Lung (tissue), 12 donors: Measurements from ENCODE around the gene FRRS1L. TPM values are rescaled to one million over a fixed set of nuclear protein-coding genes. Genes with fewer than 3 reads are reported as not detected.

Experiments
- ATAC-seq: fragments of 200-7000 bp; cut with Tn5 transposase; one replicate; pipeline ENCODE4 v1.9.1; 2020; ENCODE audit warnings: moderate number of reproducible peaks; ENCODE audit not compliant: insufficient read depth, low FRiP score
- DNase-seq, 3 donors: peaks; one replicate each; pipeline ENCODE4 v3.0.0-alpha.2; 2013 to 2017
- H3K27ac ChIP-seq, 2 donors: one replicate each; pipeline ENCODE4 v1.5.1; 2013; ENCODE audit warnings: mild to moderate bottlenecking in 2 of 2, moderate library complexity in 2 of 2, control low read depth in 1 of 2, inconsistent platforms in 1 of 2, low read depth in 1 of 2, low read length in 1 of 2
- H3K27me3 ChIP-seq, 3 donors: one replicate each; pipeline ENCODE4 v1.5.1; 2013; ENCODE audit warnings: low read length in 2 of 3; ENCODE audit not compliant: control insufficient read depth in 3 of 3, insufficient read depth in 3 of 3
- H3K36me3 ChIP-seq, 4 donors: one replicate each; pipeline ENCODE4 v1.5.1; 2013; ENCODE audit warnings: low read length in 4 of 4, mild to moderate bottlenecking in 1 of 4, moderate library complexity in 1 of 4; ENCODE audit not compliant: control insufficient read depth in 4 of 4, insufficient read depth in 4 of 4
- H3K4me1 ChIP-seq, 5 donors: one replicate each; pipeline ENCODE4 v1.5.1; 2013; ENCODE audit warnings: low read length in 5 of 5, mild to moderate bottlenecking in 2 of 5, moderate library complexity in 1 of 5; ENCODE audit not compliant: control insufficient read depth in 5 of 5, insufficient read depth in 5 of 5
- H3K4me3 ChIP-seq: one replicate; pipeline ENCODE4 v1.5.1; 2013; ENCODE audit warnings: mild to moderate bottlenecking, control low read depth, moderate library complexity
- H3K9ac ChIP-seq, 2 donors: one replicate each; pipeline ENCODE4 v1.5.1; 2013; ENCODE audit warnings: low read length in 2 of 2, control low read depth in 1 of 2; ENCODE audit not compliant: insufficient read depth in 1 of 2
- H3K9me3 ChIP-seq, 4 donors: one replicate each; pipeline ENCODE4 v1.5.1; 2013; ENCODE audit warnings: low read length in 3 of 4, mild to moderate bottlenecking in 1 of 4, moderate library complexity in 1 of 4; ENCODE audit not compliant: control insufficient read depth in 4 of 4, insufficient read depth in 3 of 4
- WGBS, 2 donors: extraction: QIAGEN DNeasy Blood & Tissue Kit; methylation state at CpG; one replicate each; pipeline ENCODE4 v1.1.7; 2013; 5-methylcytosine and 5-hydroxymethylcytosine counted together
- polyA plus RNA-seq, 2 donors: library from polyadenylated mRNA; stranded (reverse); fragments of 200-250 nt; gene quantifications; one replicate each; pipeline ENCODE4 v1.2.1, GENCODE V29; 2013
- total RNA-seq, 2 donors: library from RNA; depleted of rRNA in 1 of 2; stranded (reverse); fragments of >200 nt in 1 of 2; gene quantifications; one replicate each; pipeline ENCODE4 v1.2.1, GENCODE V29; 2014 to 2021
- TF ChIP-seq, protein P1 (sequence below): IDR thresholded peaks from 2 replicates; pipeline ENCODE4 v1.5.1; 2012; ENCODE audit warnings: mild to moderate bottlenecking; ENCODE audit errors: control extremely low read depth, extremely low read depth
- donor health status: control.
- donor health status: control.
- donor health status: Bipolar disorder and iron deficiency.
- donor health status: healthy.
- donor health status: DM: yes; HTN: yes; CAD: no.

Gene FRRS1L
- total and polyA plus RNA-seq, 4 donors, result under 0.01 to 1.2 (median 0.03) TPM; not detected in 1

DNA sequence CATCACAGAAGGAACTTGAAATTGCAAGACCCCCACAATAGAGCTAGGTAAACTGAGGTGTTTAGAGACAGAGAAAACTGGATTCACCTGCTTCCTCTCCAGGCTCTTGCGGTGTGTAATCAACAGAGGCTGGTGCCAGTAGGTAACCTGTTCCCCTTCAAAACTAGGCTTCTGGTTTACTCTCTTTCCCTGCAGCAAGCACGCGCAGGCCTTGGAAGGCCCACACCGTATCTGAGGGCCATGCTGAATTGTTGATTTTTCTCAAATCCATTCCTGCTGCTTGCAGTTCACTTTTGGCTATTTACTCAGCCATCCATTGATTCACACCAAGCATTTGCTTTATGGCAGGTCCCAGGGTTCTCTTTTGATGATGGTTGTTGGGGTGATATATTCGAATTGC, 667 bp upstream of the FRRS1L start:
- WGBS, 2 donors, result 92 to 94% methylated on average over 5 of the region's 5 CpGs
- H3K9ac ChIP-seq, result no peak overlapping the region
- H3K36me3 ChIP-seq, result no peaks in the 10 kb centered on the region
- no peaks in the 10 kb centered on the region for H3K4me1 ChIP-seq
- no peak for ATAC-seq
- peak in 1 of 3 donors; percentile 18 for DNase-seq
- peaks cover 0 to 4% (median 0%) of the 10 kb centered on the region in 4 donors for H3K9me3 ChIP-seq
- H3K27ac ChIP-seq, result no peak overlapping the region
- H3K27me3 ChIP-seq, result peaks cover 3 to 19% (median 7%) of the 10 kb centered on the region in 3 donors
- H3K4me3 ChIP-seq, result no peak overlapping the region
- TF ChIP-seq, protein P1, sequence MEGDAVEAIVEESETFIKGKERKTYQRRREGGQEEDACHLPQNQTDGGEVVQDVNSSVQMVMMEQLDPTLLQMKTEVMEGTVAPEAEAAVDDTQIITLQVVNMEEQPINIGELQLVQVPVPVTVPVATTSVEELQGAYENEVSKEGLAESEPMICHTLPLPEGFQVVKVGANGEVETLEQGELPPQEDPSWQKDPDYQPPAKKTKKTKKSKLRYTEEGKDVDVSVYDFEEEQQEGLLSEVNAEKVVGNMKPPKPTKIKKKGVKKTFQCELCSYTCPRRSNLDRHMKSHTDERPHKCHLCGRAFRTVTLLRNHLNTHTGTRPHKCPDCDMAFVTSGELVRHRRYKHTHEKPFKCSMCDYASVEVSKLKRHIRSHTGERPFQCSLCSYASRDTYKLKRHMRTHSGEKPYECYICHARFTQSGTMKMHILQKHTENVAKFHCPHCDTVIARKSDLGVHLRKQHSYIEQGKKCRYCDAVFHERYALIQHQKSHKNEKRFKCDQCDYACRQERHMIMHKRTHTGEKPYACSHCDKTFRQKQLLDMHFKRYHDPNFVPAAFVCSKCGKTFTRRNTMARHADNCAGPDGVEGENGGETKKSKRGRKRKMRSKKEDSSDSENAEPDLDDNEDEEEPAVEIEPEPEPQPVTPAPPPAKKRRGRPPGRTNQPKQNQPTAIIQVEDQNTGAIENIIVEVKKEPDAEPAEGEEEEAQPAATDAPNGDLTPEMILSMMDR, result no peak

DNA sequence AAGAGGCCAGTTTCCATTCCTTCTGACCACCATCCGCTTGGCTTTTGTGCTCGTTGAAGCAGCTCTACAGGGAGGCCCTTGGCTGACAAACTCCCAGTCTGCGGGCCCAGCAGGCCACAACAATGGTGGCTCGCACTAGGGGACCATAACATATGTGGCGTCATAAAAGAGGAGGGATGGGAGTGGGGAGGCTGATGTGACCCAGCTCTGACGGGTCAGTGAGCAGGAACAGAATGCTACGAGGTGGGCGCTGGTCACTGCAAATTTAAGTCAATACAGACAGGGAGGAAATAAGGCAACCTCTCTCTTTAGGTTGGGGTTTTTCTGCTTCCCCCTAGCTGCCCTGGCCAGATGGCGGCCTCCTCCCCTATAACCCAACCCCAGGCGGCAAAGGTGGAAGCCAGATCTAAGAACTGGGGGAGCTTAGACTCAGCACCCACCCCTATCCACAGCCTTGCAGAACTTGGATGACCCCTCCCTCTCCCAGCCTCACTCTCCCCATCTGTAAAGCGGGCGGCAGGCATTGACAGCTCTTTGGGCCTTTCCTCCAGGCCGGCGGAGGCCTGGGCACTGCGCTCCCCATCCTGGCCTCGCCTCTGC, 778 bp downstream of the FRRS1L start:
- no peak for DNase-seq
- no peak overlapping the region for H3K27ac ChIP-seq
- no peaks in the 10 kb centered on the region for H3K36me3 ChIP-seq
- WGBS, 2 donors, result 79 to 86% methylated on average over 16 of the region's 16 CpGs
- peaks cover 3 to 19% (median 7%) of the 10 kb centered on the region in 3 donors for H3K27me3 ChIP-seq
- peaks cover 0 to 4% (median 0%) of the 10 kb centered on the region in 4 donors for H3K9me3 ChIP-seq
- H3K9ac ChIP-seq, result no peak overlapping the region
- H3K4me1 ChIP-seq, result no peaks in the 10 kb centered on the region
- ATAC-seq, result no peak
- no peak overlapping the region for H3K4me3 ChIP-seq
- TF ChIP-seq, protein P1, result no peak

DNA sequence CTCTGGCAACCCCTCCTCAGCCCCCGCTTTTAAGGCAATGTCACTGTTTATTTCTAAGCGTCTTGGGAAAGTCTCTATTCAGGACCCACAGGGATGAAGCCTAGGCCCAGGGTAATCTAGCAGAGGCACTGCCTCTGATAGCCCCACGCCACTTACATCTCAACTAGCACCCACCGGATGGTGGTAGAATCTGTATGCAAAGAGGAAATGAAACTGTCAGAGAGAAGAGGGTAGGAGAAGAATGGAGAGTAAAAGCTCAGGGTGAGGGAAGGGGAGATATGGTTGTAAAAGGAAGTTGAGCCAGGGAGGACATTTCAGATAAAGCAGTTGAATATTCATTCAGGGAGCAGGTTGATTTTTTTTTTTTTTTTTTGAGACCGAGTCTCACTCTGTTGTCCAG, 3.0 kb downstream of the FRRS1L start:
- no peak for DNase-seq
- Histone ChIP-seq H3K27ac (no peak overlapping the region), H3K4me1 (no peaks in the 10 kb centered on the region), H3K4me3 (no peak overlapping the region), H3K9me3 (peaks cover 0 to 4% (median 0%) of the 10 kb centered on the region in 4 donors), H3K9ac (no peak overlapping the region), H3K27me3 (peaks cover 3 to 19% (median 7%) of the 10 kb centered on the region in 3 donors), H3K36me3 (no peaks in the 10 kb centered on the region)
- TF ChIP-seq, protein P1, result no peak
- 76 to 80% methylated on average over 5 of the region's 5 CpGs for WGBS, 2 donors
- ATAC-seq, result no peak

DNA sequence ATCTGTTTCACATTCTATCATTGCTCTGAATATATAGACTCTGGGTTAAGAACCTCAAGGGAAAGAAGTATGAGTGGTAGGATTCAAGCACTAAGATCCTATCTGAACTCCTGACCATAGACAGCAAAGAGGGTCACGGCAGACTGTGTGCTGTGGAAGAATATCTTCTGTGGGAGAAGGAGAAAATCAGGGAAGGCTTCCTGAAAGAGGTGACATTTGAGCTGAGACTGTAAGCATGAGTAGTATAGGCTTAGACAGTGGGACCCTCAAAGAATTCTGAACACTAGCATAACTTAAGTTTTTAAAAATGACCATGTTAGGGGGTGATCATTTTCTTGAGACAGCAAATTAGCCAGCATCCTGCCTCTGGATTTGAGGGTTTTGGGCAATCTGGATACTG, 3.9 kb downstream of the FRRS1L start:
- H3K9me3 ChIP-seq, result peaks cover 0 to 4% (median 0%) of the 10 kb centered on the region in 4 donors
- H3K9ac ChIP-seq, result no peak overlapping the region
- no peak overlapping the region for H3K27ac ChIP-seq
- no peak for DNase-seq
- TF ChIP-seq, protein P1, result no peak
- H3K27me3 ChIP-seq, result peaks cover 3 to 18% (median 5%) of the 10 kb centered on the region in 3 donors
- H3K4me3 ChIP-seq, result no peak overlapping the region
- no peaks in the 10 kb centered on the region for H3K4me1 ChIP-seq
- no peak for ATAC-seq
- no peaks in the 10 kb centered on the region for H3K36me3 ChIP-seq
- WGBS, 2 donors, result 93 to 97% methylated on average over 1 of the region's 1 CpG
